HG03159 (cell line): Measurements from ENCODE around the gene ATAD1.

Experiments used
- ATAC-seq: cut with Tn5 transposase; IDR thresholded peaks from one replicate; pipeline ENCODE4 v1.9.1; 2021; ENCODE audit warnings: mild to moderate bottlenecking, moderate library complexity; ENCODE audit not compliant: unreplicated experiment

ATAD1 gene

DNA sequence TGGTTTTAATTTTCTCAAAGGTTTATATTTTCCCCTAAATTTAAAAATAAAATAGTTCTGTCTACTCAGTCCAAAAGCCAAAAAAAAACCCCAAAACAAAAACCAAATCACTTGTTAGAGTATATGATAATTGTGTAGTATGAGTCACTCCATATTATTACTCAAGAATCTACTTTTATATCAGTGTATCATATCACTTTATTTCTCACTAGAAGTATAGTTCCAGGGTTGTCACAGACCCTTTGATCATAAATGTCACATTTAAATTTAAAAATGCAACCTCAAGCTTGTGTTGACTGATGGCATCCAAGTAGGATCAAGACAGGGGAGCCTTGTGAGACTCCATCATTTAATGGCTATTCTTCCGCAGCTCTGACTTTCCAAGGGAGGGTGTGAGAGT is 97.4 kb downstream of the ATAD1 start:
- no peak for ATAC-seq

DNA sequence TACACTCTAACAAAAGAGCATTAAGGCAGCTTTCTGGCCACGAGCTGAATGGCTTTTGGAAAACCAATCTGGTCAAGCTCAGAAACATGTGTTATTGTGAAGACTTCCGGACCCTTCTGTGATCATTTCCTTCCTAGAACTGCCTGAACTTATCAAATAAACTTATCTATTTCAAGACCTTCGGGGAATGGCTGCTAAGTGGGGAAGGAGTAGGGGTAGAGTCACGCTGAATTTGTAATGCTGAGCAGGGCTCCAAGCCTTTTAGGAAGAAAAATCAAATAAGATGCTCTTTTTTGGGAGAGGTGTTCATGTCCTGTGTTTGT is 101.7 kb downstream of the ATAD1 start:
- ATAC-seq = no peak

DNA sequence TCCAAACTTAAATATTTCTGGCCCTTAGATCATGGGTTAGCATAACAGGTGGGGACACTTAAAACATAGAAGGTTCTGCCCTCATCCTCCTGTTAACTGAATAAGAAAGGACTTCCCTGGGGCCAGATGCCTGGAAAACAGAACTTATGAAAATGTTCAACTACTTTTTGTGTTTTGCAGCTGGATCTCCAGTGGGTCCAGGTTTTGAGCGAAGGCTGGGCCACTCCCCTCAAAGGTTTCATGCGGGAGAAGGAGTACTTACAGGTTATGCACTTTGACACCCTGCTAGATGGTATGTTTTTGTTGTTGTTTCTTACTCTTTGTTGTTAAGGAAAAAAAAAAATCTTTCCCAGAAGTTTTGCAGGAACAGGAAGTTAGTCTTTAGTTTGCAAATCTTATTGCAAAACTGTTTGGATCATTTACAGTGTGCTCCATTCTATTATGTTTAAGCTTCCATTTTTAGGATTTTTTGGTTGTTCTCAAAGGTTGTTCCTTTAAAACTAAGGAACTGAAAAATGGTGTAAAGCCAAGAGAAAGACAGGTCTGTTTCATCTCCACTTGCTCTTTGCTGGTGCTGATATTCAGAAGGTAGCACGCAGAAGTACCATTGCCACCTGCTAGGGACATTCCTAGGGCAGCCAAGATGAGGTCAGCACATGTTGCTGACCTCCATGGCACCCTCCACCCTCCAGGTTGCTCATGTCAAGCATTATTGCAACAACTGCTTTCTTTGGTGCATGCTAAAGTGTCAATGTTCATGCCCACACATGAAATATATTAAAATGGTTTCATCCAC is 102.3 kb downstream of the ATAD1 start:
- ATAC-seq = no peak

DNA sequence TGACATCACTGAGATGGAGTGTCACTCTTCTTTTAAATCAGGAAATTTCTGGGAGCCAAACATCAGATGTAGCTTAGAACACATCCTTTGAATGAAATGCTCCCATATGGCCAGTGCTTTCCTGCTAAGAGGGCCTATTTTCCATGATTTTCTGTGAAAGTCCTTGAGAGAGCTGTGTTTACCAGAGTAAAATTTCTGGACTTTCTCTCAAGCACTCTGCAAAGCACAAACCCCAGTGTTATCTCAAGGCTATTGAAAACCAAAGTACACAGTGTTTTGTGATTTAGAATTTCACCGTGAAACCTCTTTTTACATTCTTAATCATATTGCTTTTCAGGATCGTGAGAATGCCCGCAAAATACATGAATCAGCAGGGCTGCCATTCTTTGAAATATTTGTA is 104.3 kb downstream of the ATAD1 start:
- ATAC-seq = no peak

DNA sequence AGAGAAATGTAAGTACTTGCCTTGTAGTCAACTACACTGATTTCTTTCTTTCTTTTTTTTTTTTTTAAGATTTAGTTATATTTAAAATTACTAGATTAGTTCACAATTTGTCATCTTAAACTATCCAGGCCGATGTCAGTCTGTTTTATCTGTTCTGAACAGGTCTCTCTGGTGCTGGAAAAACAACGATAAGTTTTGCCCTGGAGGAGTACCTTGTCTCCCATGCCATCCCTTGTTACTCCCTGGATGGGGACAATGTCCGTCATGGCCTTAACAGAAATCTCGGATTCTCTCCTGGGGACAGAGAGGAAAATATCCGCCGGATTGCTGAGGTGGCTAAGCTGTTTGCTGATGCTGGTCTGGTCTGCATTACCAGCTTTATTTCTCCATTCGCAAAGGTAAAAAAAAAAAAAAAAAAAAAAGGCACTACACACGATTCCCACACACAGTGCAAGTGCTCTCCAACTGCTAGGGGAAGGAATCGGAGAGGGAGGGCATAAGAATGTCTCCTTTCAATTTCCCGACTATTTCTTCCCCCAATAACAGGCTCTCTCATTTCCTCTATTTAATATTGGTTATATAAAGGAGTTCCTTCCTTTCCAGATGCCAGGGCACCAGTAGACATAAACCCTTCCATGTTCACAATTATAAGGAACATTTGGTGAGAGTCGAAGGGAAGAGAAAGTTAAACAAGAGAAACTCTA is 105.0 kb downstream of the ATAD1 start:
- no peak for ATAC-seq

DNA sequence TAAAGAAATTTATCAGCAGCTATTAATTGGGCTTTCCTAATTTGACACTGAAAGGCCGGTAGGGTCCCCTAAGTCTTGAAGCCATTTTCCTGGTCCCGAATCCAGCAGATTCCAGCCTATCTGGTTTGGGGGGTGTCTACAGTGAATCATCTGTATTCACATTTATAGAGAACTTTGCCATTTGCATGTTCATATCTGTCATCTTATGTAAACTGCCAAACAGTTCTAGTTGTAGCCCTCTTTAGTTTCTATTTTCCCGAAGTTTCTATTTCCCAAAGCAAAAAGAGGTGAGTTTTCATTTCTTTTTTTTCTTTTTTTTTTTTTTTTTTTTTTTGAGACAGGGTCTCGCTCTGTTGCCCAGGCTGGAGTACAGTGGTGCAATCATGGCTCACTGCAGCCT is 110.8 kb downstream of the ATAD1 start:
- no peak for ATAC-seq

DNA sequence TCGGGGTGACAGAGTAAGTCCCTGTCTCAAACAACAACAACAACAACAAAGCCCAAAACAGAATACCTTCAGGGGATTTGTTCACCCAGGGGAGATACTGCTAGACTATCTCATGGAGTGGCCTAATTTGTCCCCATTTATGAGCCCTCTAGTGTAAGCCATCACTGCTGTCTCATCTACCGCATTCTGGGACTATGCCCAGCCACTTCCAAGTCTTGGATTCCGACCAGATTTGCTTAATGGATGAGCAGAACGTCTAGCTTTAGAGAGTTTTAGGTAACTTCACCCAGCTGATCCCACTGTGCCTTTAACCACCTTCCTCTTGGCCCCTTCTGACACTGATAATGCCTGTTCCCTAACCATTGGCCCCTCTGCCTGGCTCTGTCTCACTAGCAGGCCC is 111.3 kb downstream of the ATAD1 start:
- ATAC-seq = no peak

DNA sequence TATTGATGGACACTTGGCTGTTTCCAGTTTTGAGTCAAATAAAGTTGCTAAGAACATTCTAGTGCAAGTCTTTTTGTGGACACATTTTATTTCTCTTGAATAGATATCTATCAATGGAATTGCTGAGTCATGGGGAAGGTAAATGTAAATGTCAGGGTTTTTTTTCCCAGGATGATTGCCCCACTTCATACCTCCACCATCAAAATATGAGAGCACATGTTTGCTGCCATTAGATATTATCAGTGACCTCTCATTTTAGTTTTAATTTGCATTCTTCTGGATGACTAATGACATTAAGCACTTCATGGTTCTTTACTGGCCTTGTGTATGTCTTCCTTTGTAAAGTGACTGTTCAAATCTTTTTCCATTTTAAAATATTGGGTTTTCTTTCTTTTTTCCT is 112.7 kb downstream of the ATAD1 start:
- ATAC-seq = no peak

DNA sequence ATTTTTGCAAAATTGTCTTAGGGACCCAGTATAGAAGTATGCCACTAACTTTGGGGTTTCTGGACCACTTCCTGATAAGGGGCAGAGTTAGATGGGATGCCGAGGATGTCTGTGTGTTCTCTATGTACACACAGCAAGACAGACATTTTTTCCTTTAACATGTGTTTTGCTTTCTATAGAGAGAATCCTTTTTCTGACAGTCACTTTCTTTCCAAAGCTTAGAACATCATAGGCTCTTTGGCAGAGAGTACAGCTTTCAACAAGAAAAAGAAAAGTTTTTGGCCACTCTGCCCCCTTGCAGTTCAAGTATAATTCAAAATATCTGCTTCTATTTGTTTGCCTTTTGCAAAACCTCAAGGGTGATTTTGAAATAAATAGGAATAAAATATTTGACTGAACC is 114.3 kb downstream of the ATAD1 start:
- ATAC-seq = no peak

DNA sequence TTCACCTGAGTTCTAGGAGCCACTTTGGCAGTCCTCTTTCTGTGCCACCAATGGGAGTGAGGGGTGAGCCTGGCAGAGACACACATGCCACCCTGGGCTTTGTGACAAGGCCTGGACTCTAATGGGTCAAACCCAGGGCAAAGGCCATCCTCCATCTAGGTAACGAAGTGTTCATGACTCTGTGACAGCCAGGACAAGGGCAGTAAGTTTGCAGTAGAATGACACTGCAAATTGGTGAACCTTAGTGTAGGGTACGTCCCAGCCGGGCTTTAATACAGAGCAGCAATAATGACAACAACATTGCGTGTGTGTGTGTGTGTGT is 115.1 kb downstream of the ATAD1 start:
- no peak for ATAC-seq

DNA sequence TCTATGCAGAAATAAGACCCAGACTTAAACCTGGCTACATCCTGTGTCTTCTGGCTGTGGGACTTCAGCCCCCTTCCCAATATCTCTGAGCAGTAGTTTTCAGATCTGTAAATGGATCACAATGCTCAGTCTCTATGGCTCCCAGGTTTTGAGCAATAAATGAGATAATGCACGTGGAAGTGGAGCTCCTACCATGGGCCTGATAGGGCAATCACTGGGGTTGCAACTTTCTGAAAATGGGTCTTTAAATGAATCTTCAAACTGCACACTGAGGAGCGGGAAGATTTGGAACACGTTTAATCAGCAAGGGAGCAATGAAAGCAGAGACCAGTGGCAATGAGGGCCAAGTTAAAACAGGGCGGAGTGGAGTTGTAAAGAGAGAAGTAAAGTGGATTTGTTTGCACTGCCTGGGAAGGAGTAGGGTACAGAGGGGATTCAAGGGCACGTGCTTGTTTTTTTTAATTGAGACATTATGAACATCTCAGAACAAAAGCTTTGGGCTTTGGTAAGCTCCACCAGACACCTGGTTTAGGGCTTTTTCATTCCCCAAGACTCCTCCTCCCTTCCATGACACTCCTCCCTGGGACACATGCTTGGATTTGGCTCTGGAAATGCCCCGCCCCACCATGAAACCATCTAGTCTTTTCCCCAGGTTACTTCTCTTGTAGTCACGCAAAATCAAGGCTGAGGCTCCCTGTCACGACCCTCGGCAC is 115.6 kb downstream of the ATAD1 start:
- ATAC-seq = no peak
